ENCODE data around the gene TMEM150A. TPM values are rescaled to one million over a fixed set of nuclear protein-coding genes. Genes with fewer than 3 reads are reported as not detected.
A peak's percentile ranks its signal among the peaks of the same experiment; 100 is the strongest.

TMEM150A gene
- total and polyA plus RNA-seq, 2 of the 13 experiments (the other 11 are each of a cell fraction or from before 2014, with no cell fraction given): 30.1 to 70.4 TPM

DNA sequence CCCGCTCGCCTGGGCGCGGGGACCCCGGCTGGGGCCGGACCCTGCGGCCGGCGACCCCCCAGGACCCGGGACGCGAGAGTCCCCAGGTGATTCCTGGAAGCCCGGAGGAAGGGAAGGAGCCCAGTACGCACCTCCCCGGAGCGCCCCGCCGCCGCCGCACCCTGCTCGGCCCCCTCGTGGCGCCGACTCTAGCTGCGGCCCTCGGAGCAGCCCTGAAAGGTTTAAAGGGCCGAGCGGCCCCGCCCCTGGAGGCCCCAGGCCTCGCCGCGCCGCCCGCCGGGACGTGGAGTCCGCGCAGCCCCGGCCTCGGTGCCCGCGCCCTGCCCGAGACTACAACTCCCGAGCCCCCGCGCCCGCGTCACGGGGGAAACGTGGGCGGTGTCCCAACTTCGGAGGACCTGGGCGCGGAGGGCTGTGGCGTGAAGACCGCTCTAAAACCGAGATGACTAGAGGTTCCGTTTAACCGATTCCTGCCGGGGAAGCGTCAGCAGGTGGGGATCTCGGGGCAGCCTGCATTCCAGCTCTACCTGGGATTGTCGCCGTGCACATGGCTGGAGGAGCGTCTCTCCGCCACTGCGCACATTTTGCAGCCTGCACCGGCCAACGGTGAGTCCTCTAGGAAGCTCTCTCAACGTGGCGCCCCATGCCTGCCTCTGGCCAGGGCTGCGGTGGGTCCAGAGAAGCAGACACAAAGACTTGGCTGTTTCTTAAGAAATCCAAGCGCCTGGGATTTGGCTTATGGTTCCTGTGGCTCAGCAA is at the start of gene TMEM150A (continued):
- TF ChIP-seq MNT (IDR thresholded peaks at IDR 0.05) (peak; percentile 57), MATR3 (CRISPR knock-in tag; IDR thresholded peaks at IDR 0.05) (no peak), CAMTA2 (CRISPR knock-in tag; IDR thresholded peaks at IDR 0.05; ENCODE audit: borderline replicate concordance) (no peak; the same call in 1 of the 2 replicates), ZNF44 (CRISPR knock-in tag; IDR thresholded peaks at IDR 0.05) (no peak), ZKSCAN1 (IDR thresholded peaks at IDR 0.05; ENCODE audit: low read length) (no peak), RBAK (CRISPR knock-in tag; IDR thresholded peaks at IDR 0.05) (no peak), CBX1 (IDR thresholded peaks at IDR 0.05; ENCODE audit: low read depth) (peak; percentile 32)

DNA sequence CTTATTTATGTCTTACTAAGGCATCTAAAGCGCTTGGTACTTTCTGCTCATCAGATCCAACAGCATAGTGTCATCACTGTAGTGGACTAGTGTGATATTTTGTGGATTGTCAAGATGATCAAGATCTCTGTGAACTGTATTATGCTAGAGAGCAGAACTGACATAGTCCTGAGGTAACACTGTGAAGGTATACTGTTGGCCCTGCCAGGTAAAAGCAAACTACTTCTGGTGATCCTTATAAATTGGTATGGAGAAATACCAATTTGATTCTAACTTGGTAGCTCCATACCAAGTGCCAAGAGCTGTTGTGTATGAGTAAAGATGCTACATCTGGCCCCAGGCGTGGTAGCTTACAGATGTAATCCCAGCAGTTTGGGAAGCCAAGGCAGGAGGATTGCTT is 49.6 kb upstream of the TMEM150A start:
- H4K20me1 ChIP-seq (ENCODE audit: insufficient read depth, low read length): no peaks in the 10 kb centered on the region
- 97% methylated on average over 2 of the region's 2 CpGs for WGBS (ENCODE audit: low lambda C conversion rate)
- DNase-seq (ENCODE audit: low spot score) (no peak), FAIRE-seq (no peak), ATAC-seq (no peak)
- no peak overlapping the region for H3K9ac ChIP-seq (ENCODE audit: insufficient read depth, low read depth, low read length)
- CTCF ChIA-PET (ENCODE audit: low intra/inter-chr PET ratio, low total read pairs): no interaction called here
- H3K9me3 ChIP-seq (ENCODE audit: low read length): no peaks in the 10 kb centered on the region
- H3K27me3 ChIP-seq (ENCODE audit: control insufficient read depth in 1 of 2, insufficient read depth in 2 of 2, low read length in 2 of 2): no peaks in the 10 kb centered on the region
- H3K79me2 ChIP-seq (ENCODE audit: insufficient read depth, low read length): no peaks in the 10 kb centered on the region
- no peaks in the 10 kb centered on the region for H3K4me1 ChIP-seq (ENCODE audit: insufficient read depth, low read length)
- no peak overlapping the region for H2AFZ ChIP-seq (ENCODE audit: low read length)
- no TSS peak for BruUV-seq (replicated peaks)
- intact Hi-C loops (cut with micrococcal nuclease; ENCODE audit: unreplicated experiment) (no loop called here), in situ Hi-C loops (cut with HindIII; ENCODE audit: extremely low pct_ligation_motif_present, low pct_unique_long_range_greater_than_20kb) (no loop called here)
- H3K4me2 ChIP-seq (ENCODE audit: low read depth, low read length): no peak overlapping the region
- POLR2A ChIA-PET: no interaction called here
- peaks cover 17 to 54% of the 10 kb centered on the region in 2 experiments for H3K36me3 ChIP-seq (replicated peaks in 1 of 2; ENCODE audit: control insufficient read depth in 1 of 2, insufficient read depth in 2 of 2, low read length in 2 of 2)
- no peak overlapping the region for H3K27ac ChIP-seq (ENCODE audit: extremely low read length, insufficient read depth, low read length)
- H3K4me3 ChIP-seq (replicated peaks in 1 of 3; ENCODE audit: insufficient read depth in 1 of 3, low read depth in 2 of 3, low read length in 3 of 3): no peak overlapping the region
- TF ChIP-seq ZNF547 (CRISPR knock-in tag; IDR thresholded peaks at IDR 0.05) (no peak), HMGA1 (CRISPR knock-in tag; conservative IDR thresholded peaks at IDR 0.05) (no peak), SOX6 (IDR thresholded peaks at IDR 0.05) (no peak), SOX6 (CRISPR knock-in tag; IDR thresholded peaks at IDR 0.05) (no peak), CAMTA2 (CRISPR knock-in tag; IDR thresholded peaks at IDR 0.05; ENCODE audit: borderline replicate concordance) (no peak), ATRX (CRISPR knock-in tag; IDR thresholded peaks at IDR 0.05; ENCODE audit: borderline replicate concordance) (no peak), ZNF710 (CRISPR knock-in tag; IDR thresholded peaks at IDR 0.05; ENCODE audit: borderline replicate concordance) (no peak), ZNF335 (CRISPR knock-in tag; IDR thresholded peaks at IDR 0.05) (no peak), ZNF562 (CRISPR knock-in tag; IDR thresholded peaks at IDR 0.05; ENCODE audit: borderline replicate concordance) (no peak), THAP8 (CRISPR knock-in tag; IDR thresholded peaks at IDR 0.05; ENCODE audit: borderline replicate concordance) (no peak), ZNF282 (IDR thresholded peaks at IDR 0.05; ENCODE audit: partially characterized antibody) (no peak)
- TF ChIP-seq, protein P1, sequence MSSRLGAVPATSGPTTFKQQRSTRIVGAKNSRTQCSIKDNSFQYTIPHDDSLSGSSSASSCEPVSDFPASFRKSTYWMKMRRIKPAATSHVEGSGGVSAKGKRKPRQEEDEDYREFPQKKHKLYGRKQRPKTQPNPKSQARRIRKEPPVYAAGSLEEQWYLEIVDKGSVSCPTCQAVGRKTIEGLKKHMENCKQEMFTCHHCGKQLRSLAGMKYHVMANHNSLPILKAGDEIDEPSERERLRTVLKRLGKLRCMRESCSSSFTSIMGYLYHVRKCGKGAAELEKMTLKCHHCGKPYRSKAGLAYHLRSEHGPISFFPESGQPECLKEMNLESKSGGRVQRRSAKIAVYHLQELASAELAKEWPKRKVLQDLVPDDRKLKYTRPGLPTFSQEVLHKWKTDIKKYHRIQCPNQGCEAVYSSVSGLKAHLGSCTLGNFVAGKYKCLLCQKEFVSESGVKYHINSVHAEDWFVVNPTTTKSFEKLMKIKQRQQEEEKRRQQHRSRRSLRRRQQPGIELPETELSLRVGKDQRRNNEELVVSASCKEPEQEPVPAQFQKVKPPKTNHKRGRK (CRISPR knock-in tag; IDR thresholded peaks at IDR 0.05): no peak
